Pulmonary artery endothelial cell (primary cell): ENCODE measurements around the gene ZNF678. TPM values are rescaled to one million over a fixed set of nuclear protein-coding genes. Genes with fewer than 3 reads are reported as not detected.
"Not testable (repeated sequence)": the region's sequence is repeated elsewhere in the genome, so short reads cannot be mapped to it uniquely, and the experiment has no call there.

Experiments used
- DNase-seq: peaks from one replicate; pipeline ENCODE4 v3.0.0-alpha.2; 2011; ENCODE audit warnings: low read depth, low spot score
- total RNA-seq: library from RNA; depleted of rRNA; stranded (reverse); fragments of >200 nt; gene quantifications from 2 replicates; pipeline ENCODE4 v1.2.3, GENCODE V29; 2014

Gene ZNF678
- total RNA-seq, 1 donor from 2014 or later, result 9.6 TPM

GRCh38 chr1:227549892-227550291 lies 13.5 kb upstream of the ZNF678 start:
- no peak for DNase-seq

GRCh38 chr1:227551881-227552280 lies 11.5 kb upstream of the ZNF678 start:
- not testable (repeated sequence) for DNase-seq

DNA sequence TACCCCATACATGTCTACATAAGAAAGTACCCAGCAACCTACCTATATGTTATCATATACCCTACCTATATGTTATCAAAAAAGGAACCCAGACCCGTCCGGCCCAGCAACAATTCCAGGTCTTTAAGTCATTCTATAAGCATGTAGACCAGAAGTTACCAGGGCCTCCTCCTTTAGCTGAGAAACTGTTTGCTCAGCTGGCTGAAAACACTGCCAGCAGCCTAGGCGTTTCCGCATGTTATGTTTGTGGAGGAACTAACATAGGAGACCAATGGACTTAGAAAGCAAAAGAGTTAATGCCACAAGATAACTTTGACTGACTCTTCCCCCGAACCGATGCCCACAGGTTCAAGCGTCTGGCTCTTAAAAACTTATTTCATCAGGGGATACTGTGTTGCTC lies 7.1 kb upstream of the ZNF678 start:
- DNase-seq, result no peak

DNA sequence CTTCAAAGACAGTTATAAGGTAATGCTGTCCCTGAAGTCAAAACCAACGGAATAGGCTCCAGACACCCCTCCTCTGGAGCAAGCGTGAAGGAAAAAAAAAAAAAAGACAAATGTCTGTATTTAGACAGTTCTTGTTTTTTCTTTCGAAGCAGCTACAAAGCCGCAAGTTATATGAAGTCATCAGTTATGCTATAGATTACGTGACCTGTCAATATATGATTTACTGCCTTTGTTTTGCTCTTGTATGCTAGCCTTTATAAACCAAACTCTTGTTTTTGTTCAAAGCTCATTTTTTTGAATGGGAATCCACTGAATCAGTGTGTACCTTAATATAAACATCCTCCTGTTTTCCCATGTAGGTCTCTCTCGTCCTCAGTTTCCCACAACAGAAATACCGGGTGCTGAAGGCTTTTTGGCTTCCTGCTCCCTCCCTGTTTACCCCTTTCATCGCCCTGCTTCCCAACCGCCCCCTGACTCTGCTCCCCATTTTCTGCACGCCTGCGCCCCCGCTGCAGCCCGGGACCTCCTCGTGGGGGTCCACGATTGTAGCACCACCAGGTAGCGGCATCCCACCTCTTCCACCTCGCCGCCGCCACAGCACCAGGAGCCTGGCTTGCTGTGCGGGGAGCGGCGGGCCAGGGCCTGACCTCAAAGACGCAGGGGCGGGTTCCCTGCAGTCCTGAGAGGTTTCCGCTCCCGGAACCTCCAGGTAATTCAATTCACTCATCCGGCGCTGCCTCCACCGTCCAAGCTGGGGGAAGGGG lies 5.2 kb upstream of the ZNF678 start:
- no peak for DNase-seq

DNA sequence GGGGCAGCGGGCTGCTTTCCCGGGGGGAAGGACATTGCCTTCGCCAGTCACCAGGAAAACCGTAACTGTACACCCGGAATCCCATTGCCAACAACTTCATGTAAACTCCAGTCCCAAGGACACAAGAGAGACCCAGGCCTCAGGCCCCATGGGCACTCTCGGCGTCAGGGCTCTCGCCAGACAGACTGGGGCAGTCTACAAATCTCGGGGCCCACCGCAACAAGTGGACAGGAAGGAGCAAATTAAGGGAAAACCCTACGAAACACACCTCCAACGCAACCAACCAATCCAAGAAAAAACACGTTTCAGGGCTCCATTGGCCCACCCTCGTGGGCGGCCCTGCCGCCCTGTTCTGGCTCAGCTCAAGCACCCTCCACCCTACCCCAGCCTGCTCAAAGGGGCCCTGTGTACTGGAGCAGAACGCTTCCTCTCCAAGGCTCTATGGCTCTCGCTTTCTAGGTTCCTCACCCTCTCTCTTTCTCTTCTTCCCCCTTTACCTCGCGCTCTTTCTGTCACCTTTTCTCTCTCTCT lies 4.6 kb upstream of the ZNF678 start:
- no peak for DNase-seq

- DNase-seq, result no peak
Measured at GRCh38 chr1:227559499-227559898, 3.9 kb upstream of the ZNF678 start.

DNA sequence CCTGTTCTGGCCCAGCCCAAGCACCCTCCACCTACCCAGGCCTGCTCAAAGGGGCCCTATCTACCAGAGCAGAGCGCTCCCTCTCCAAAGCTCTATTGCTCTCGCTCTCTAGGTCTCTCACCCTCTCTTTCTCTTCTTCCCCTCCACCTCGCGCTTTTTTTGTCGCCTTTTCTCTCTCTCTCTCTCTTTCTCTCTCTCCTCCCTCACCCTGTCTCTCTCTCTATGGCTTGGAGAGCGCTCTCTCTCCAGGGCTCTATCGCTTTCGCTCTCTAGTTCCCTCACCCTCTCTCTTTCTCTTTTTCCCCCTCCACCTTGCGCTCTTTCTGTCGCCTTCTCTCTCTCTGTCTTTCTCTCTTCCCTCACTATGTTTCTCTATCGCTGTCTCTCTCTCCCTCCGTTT lies 3.4 kb upstream of the ZNF678 start:
- no peak for DNase-seq

- no peak for DNase-seq
Measured at GRCh38 chr1:227560393-227561173, 2.8 kb upstream of the ZNF678 start.

- DNase-seq, result no peak
Measured at GRCh38 chr1:227561241-227561907, 2.0 kb upstream of the ZNF678 start.

- DNase-seq, result no peak
Measured at GRCh38 chr1:227562037-227562436, 1.3 kb upstream of the ZNF678 start.

DNA sequence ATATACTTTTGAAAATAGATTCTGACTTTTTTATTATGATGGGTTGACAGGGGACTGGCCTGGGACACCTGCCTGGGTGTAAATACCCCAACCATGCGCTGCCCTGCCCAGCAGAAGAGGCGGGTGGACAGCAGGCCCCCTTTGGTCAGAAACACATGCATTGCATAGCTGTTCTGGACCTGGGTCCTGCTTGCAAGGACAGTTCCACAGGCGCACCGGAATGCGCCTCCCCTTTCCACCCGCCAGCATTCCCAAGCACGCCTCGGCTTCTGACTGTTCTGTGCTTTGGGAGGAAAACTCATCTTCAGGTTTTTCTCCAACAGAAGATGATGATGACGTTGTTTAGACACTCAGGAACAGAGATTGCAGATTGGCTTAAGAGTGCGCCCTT lies 428 bp upstream of the ZNF678 start:
- no peak for DNase-seq

- DNase-seq, result no peak
Measured at GRCh38 chr1:227567256-227567655, 3.9 kb downstream of the ZNF678 start.

GRCh38 chr1:227568593-227568992 lies 5.2 kb downstream of the ZNF678 start:
- no peak for DNase-seq

DNA sequence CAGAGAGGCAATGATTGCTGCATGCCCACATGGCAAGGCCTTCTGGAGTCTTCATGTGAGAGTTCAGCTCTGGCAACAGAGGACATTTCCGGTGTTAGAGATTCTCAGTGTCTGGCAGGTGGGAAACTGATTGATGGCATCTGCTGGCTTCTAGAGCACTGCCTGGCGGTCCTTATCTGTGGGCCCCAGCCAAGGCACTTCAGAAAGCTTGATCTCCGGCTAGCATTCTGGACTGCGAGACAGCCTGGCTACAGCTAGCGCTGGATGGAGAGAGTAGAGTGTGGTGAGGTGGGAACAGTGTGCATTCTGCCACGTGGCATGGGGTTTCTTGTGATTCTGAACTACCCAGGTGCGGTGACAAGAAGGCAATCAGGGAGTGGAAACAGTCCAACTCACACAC lies 9.4 kb downstream of the ZNF678 start:
- DNase-seq, result no peak

DNA sequence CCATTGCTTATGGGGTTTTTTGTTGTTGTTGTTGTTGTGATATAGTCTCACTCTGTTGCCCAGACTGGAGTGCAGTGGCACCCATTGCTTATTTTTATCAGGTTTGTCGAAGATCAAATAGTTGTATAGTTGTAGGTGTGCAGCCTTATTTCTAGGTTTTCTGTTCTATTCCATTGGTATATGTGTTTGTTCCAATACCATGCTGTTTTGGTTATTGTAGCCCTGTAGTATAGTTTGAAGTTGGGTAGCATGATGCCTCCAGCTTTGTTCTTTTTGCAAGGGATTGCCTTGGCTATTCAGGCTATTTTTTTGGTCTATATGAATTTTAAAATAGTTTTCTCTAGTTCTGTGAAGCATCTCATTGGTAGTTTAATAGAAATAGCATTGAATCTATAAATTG lies 11.6 kb downstream of the ZNF678 start:
- DNase-seq, result no peak

DNA sequence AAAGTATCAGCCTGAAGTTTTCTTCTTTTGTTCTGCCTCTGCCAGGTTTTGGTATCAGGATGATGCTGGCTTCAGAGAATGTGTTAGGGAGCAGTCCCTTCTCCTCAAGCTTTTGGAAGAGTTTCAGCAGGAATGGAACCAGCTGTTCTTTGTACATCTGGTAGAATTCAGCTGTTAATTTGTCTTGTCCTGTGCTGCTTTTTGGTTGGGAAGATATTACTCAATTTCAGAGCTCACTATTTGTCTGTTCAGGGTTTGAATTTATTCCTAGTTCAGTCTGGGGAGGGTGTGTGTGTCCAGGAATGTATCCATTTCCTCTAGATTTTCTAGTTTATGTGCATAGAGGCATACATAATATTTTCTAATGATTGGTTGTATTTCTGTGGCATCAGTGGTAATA lies 12.8 kb downstream of the ZNF678 start:
- DNase-seq, result no peak

- no peak for DNase-seq
Measured at GRCh38 chr1:227577500-227577899, 14.1 kb downstream of the ZNF678 start.

DNA sequence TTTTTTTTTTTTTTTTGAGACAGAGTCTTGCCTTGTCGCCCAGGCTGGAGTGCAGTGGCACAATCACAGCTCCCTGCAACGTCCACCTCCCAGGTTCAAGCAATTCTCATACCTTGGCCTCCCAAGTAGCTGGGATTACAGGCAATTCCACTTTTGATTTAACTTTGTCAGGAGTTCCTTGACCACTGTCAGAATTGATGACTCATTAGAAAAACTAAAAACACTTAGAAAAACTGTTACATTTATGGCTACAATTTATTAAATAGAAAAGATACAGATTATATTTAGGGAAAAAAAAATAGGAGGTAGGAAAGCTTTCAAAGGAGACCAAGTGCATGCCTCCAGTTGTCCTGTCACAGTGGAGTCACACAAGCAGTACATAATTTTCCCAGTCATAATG lies 20.0 kb downstream of the ZNF678 start:
- DNase-seq, result no peak

DNA sequence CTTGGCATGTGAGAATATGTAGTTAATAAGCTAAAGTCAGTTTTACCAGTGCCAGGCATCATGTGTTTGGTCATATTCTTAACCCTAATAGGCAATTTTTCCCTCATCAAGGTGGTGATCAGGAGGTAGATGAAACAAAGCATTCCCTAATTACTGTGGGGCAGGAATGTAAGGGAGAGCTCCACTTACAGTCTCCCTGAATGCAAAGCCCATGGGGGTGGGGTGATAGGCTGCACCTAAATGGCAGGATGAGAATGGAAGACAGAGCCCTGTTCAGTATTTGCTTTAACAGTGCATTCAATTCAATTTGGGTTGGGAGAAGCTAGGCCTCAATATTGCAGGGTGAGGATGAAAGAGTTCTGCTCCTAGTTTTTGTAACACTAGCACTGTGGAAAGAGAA lies 23.4 kb downstream of the ZNF678 start:
- DNase-seq, result no peak

- no peak for DNase-seq
Measured at GRCh38 chr1:227587968-227588367, 24.6 kb downstream of the ZNF678 start.

- DNase-seq, result not testable (repeated sequence)
Measured at GRCh38 chr1:227588769-227589168, 25.4 kb downstream of the ZNF678 start.

DNA sequence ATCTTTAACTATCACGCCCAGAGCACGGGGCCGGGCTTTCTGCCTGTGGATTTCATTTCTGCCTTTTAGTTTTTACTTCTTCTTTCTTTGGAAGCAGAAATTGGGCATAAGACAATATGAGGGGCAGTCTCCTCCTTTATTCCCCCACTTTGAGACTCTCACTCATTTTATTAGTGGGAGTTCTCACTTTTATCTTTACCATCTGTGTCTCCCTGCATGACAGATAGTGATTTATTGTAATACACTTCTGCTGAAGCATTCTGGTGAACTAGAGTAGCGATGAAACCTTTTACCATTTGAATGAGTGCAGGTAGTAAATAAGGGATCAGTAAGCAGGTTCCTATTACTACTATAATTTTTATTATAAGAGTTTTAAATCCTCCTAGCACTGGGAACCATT lies 26.4 kb downstream of the ZNF678 start:
- DNase-seq, result not testable (repeated sequence)
